Activated CD4-positive, alpha-beta T cell treated with anti-CD3 and anti-CD28 coated beads, Interleukin-2, Interleukin-4, amounts not matched to agents 100 ng/mL and 50 ng/mL, durations not matched to agents 16 hours and 8 hours (primary cell): ENCODE results near the gene SH3RF3.
"Not testable (repeated sequence)": the region's sequence is repeated elsewhere in the genome, so short reads cannot be mapped to it uniquely, and the experiment has no call there.

ENCODE experiments used
- DNase-seq: peaks from one replicate; pipeline ENCODE4 v3.0.0-alpha.2; 2020; ENCODE audit warnings: low spot score

Gene SH3RF3

GRCh38 chr2:109218792-109219126 is 89.8 kb downstream of the SH3RF3 start:
- no peak for DNase-seq

- DNase-seq: no peak
Observed at GRCh38 chr2:109220860-109221259, 91.9 kb downstream of the SH3RF3 start.

- not testable (repeated sequence) for DNase-seq
Observed at GRCh38 chr2:109221316-109221715, 92.3 kb downstream of the SH3RF3 start.

GRCh38 chr2:109222422-109222821 is 93.4 kb downstream of the SH3RF3 start:
- DNase-seq: no peak

- no peak for DNase-seq
Observed at GRCh38 chr2:109222825-109223471, 93.9 kb downstream of the SH3RF3 start.

GRCh38 chr2:109223490-109223889 is 94.5 kb downstream of the SH3RF3 start:
- DNase-seq: no peak

- DNase-seq: not testable (repeated sequence)
Observed at GRCh38 chr2:109224341-109224740, 95.3 kb downstream of the SH3RF3 start.

- DNase-seq: no peak
Observed at GRCh38 chr2:109225170-109225782, 96.3 kb downstream of the SH3RF3 start.

- DNase-seq: no peak
Observed at GRCh38 chr2:109226128-109226527, 97.1 kb downstream of the SH3RF3 start.

- no peak for DNase-seq
Observed at GRCh38 chr2:109226622-109227021, 97.6 kb downstream of the SH3RF3 start.

- no peak for DNase-seq
Observed at GRCh38 chr2:109229094-109229675, 100.2 kb downstream of the SH3RF3 start.

- DNase-seq: no peak
Observed at GRCh38 chr2:109230941-109231420, 102.0 kb downstream of the SH3RF3 start.

GRCh38 chr2:109231428-109231827 is 102.4 kb downstream of the SH3RF3 start:
- DNase-seq: no peak

GRCh38 chr2:109231996-109232705 is 103.1 kb downstream of the SH3RF3 start:
- no peak for DNase-seq

- no peak for DNase-seq
Observed at GRCh38 chr2:109232909-109233308, 103.9 kb downstream of the SH3RF3 start.

GRCh38 chr2:109233643-109234042 is 104.6 kb downstream of the SH3RF3 start:
- no peak for DNase-seq

GRCh38 chr2:109234355-109234754 is 105.3 kb downstream of the SH3RF3 start:
- DNase-seq: no peak

GRCh38 chr2:109236147-109236546 is 107.1 kb downstream of the SH3RF3 start:
- DNase-seq: no peak

- DNase-seq: no peak
Observed at GRCh38 chr2:109237792-109238191, 108.8 kb downstream of the SH3RF3 start.

- peak; percentile 44 for DNase-seq
Observed at GRCh38 chr2:109238580-109238979, 109.6 kb downstream of the SH3RF3 start.

GRCh38 chr2:109239720-109240119 is 110.7 kb downstream of the SH3RF3 start:
- DNase-seq: no peak

- DNase-seq: no peak
Observed at GRCh38 chr2:109242210-109242653, 113.2 kb downstream of the SH3RF3 start.
